ENCODE data around the gene PLOD3.

Gene PLOD3

GRCh38 chr7:101164071-101164840 is 53.1 kb downstream of the PLOD3 start:
- peak; percentile 68 for DNase-seq

GRCh38 chr7:101163279-101164070 is 53.9 kb downstream of the PLOD3 start:
- DNase-seq, result no peak

- peak; percentile 56 for DNase-seq
Observed at GRCh38 chr7:101162551-101163278, 54.7 kb downstream of the PLOD3 start.

DNA sequence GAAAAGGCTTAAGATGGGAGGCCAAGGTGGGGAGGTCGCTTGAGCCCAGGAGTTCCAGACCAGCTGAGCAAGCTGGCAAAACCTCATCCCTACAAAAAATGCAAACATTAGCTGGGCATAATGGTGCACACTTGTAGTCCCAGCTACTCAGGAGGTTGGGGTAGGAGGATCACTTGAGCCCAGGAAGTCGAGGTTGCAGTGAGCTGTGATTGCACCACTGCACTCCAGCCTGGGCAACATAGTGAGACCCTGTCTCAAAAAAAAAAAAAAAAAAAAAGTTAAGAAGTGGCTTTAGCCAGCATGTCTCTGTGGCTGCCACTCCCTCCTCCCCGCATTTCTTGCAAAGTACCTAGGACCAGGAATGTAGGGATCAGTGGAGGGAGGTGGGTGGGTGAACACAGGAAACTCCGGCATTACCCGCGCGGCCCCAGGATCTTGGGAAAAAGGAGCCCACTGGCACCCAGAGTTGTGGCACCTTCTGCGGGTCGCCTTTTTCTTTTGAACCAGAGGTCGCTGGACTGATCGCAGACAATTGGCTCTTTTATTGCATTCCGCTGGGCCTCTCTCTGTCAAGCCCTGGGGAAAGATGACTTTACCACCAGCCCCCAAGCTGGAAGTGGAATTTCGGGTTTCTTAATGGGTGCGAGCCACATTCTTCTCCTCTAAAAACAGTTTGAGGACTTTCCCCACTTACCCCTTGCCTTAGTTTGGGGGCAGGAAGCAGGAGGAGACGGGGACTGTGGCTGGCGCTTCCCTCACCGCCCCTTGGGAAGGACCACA is 55.5 kb downstream of the PLOD3 start:
- DNase-seq, result no peak

DNA sequence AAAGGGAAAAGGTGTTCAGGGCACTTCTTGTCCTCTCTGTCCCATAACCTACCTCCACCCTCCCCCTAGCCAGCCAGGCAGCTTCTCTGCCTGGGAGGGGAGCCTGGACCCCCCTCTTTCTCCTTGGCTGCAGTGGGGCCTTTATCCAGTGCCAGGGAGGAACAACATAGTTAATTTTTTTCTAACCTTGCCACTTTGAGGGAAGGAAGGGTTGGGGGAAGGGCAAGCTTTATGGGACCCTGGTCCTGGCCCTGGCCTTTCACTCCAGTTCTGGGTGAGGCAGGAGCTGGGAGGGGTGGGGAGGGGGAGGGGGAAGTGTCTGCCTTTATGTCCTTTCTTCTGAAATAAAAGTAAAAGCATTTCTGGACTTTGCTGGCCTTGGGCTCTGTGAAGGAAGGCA is 56.5 kb downstream of the PLOD3 start:
- no peak for DNase-seq

- no peak for DNase-seq
Observed at GRCh38 chr7:101159696-101160674, 57.4 kb downstream of the PLOD3 start.

DNA sequence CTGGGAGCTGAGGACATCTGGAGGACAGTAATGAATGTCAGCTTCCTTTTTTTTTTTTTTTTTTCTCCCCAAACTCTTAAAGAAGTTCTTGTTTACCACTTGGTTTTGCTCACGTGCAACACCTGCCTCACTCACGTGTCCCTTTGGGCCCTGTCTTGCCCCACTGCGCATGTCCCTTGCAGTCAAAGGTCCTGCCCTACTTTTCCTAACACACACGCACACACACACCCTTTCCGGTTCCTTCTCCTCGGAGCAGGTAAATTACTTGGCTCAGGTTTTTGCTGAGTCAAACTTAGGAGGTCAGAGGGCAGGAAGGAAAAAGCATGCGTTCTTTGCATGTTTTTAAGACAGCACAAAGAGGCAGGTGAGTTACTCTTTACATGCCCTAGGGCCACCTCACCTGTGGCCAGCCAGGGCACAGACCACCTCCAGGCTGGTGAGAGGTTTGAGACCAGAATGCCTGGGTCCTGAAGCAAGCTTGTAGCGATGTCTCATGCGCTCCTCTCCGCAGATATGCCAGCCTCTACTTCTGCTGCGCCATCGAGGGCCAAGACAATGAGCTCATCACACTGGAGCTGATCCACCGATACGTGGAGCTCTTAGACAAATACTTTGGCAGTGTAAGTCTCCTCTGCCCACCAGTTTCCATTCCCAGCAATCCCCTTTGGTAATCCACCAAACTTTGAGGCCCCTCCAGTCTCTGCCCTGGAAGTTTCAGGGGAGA is 60.4 kb downstream of the PLOD3 start:
- DNase-seq, result no peak

DNA sequence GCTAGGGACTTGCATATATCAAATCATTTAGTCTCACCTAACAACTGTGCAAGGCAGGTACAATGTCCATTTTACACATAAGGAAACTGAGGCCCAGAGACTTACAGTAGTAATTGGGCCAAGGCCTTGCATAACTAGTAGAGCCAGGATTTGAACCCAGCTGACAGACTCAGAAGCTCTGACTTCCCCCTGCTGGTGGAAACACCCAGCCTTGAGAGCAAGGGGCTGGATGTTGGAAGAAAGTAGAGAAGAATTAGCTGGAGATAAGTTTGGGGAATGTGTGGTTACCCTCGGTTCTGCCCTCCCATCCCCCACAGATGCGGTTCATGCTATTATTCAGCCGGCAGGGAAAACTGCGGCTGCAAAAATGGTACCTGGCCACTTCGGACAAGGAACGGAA is 61.1 kb downstream of the PLOD3 start:
- DNase-seq, result no peak
